GM23338 (cell line): Measurements from ENCODE around the gene CHST4. TPM values are rescaled to one million over a fixed set of nuclear protein-coding genes. Genes with fewer than 3 reads are reported as not detected.

ENCODE experiments used
- ATAC-seq: fragments of 200-7000 bp; cut with Tn5 transposase; 3 replicates; pipeline ENCODE4 v1.9.1; 2020
- DNase-seq: peaks from one replicate; pipeline ENCODE4 v3.0.0-alpha.2; 2015; ENCODE audit warnings: low spot score
- H2AFZ ChIP-seq: fragments of 200-600 bp; sonication (generic); 2 replicates; pipeline ENCODE4 v1.8.0; 2016; ENCODE audit warnings: antibody characterized with exemption, mild to moderate bottlenecking, moderate library complexity
- H3F3A ChIP-seq: fragments of 200-600 bp; sonication (generic); replicated peaks from 2 replicates; pipeline ENCODE4 v1.8.0; 2017; ENCODE audit warnings: antibody characterized with exemption, mixed run types, low read depth
- H3K27ac ChIP-seq: fragments of 200-600 bp; sonication (generic); 2 replicates; pipeline ENCODE4 v1.6.1; 2016; ENCODE audit warnings: low read depth
- H3K27me3 ChIP-seq: fragments of 200-600 bp; sonication (generic); 2 replicates; pipeline ENCODE4 v1.8.0; 2016; ENCODE audit warnings: mild to moderate bottlenecking, mixed run types, moderate library complexity; ENCODE audit not compliant: insufficient read depth
- H3K36me3 ChIP-seq: fragments of 200-600 bp; sonication (generic); 2 replicates; pipeline ENCODE4 v1.8.0; 2016; ENCODE audit warnings: mild to moderate bottlenecking; ENCODE audit not compliant: insufficient read depth
- H3K4me1 ChIP-seq: fragments of 200-600 bp; sonication (generic); 2 replicates; pipeline ENCODE4 v1.8.0; 2016; ENCODE audit warnings: mild to moderate bottlenecking, moderate library complexity; ENCODE audit not compliant: insufficient read depth
- H3K4me2 ChIP-seq: fragments of 200-600 bp; sonication (generic); 2 replicates; pipeline ENCODE4 v1.7.1; 2017; ENCODE audit warnings: mixed run types
- H3K4me3 ChIP-seq: fragments of 200-600 bp; sonication (generic); 2 replicates; pipeline ENCODE4 v1.6.1; 2016; ENCODE audit warnings: mixed run types
- H3K79me2 ChIP-seq: fragments of 200-600 bp; sonication (generic); replicated peaks from 2 replicates; pipeline ENCODE4 v1.8.0; 2017; ENCODE audit warnings: mild to moderate bottlenecking; ENCODE audit not compliant: insufficient read depth
- H3K9me2 ChIP-seq: fragments of 200-600 bp; sonication (generic); 2 replicates; pipeline ENCODE4 v1.8.0; 2017; ENCODE audit not compliant: insufficient read depth
- H4K20me1 ChIP-seq: fragments of 200-600 bp; sonication (generic); replicated peaks from 2 replicates; pipeline ENCODE4 v1.8.0; 2017; ENCODE audit warnings: mild to moderate bottlenecking; ENCODE audit not compliant: insufficient read depth
- H3K27ac Mint-ChIP-seq: 2 replicates; pipeline ENCODE4 v1.8.0; 2020; ENCODE audit warnings: inconsistent platforms, mild to moderate bottlenecking, moderate library complexity, mixed read lengths
- H3K27me3 Mint-ChIP-seq: 3 replicates; pipeline ENCODE4 v1.8.0; 2022; ENCODE audit warnings: low read depth, mild to moderate bottlenecking, moderate library complexity, mixed read lengths, inconsistent platforms; ENCODE audit not compliant: insufficient read depth, poor library complexity
- H3K36me3 Mint-ChIP-seq: 3 replicates; pipeline ENCODE4 v1.8.0; 2021; ENCODE audit warnings: low read depth, mild to moderate bottlenecking, inconsistent platforms, moderate library complexity, mixed read lengths
- H3K4me1 Mint-ChIP-seq: 3 replicates; pipeline ENCODE4 v1.8.0; 2020; ENCODE audit warnings: mild to moderate bottlenecking, inconsistent platforms, mixed read lengths
- H3K4me3 Mint-ChIP-seq: 3 replicates; pipeline ENCODE4 v1.8.0; 2021; ENCODE audit warnings: moderate library complexity, mild to moderate bottlenecking, inconsistent platforms, mixed read lengths
- H3K9me3 Mint-ChIP-seq: 3 replicates; pipeline ENCODE4 v1.8.0; 2020; ENCODE audit warnings: moderate library complexity, mild to moderate bottlenecking, inconsistent platforms, mixed read lengths
- CREB1 ChIP-seq: fragments of 250-450 bp; sonication (Bioruptor Pico); IDR thresholded peaks from 2 replicates; pipeline ENCODE4 v1.5.0; 2020; ENCODE audit warnings: low read depth, mild to moderate bottlenecking, moderate library complexity
- EZH2phosphoT487 ChIP-seq: fragments of 200-600 bp; sonication (generic); IDR thresholded peaks from one replicate; pipeline ENCODE4 v1.8.1; 2018; ENCODE audit warnings: antibody characterized with exemption; ENCODE audit not compliant: unreplicated experiment
- NANOG ChIP-seq: IDR thresholded peaks from 2 replicates; pipeline ENCODE4 v1.6.1; 2016; ENCODE audit warnings: antibody characterized with exemption, borderline replicate concordance
- REST ChIP-seq: IDR thresholded peaks from one replicate; pipeline ENCODE4 v1.6.1; 2018; ENCODE audit warnings: antibody characterized with exemption; ENCODE audit not compliant: unreplicated experiment
- ZNF114 ChIP-seq: fragments of 250-450 bp; sonication (Bioruptor Pico); IDR thresholded peaks from 2 replicates; pipeline ENCODE4 v1.5.0; 2020; ENCODE audit warnings: mild to moderate bottlenecking, moderate library complexity
- ZNF331 ChIP-seq: fragments of 250-450 bp; sonication (Bioruptor Pico); IDR thresholded peaks from 2 replicates; pipeline ENCODE4 v1.5.0; 2020; ENCODE audit warnings: low read depth, mild to moderate bottlenecking, moderate library complexity
- polyA plus RNA-seq: library from polyadenylated mRNA; unstranded; fragments of >200 nt; fragmentation: Nextera tagmentation; extraction: Ambion mirVana; gene quantifications from 2 replicates; pipeline ENCODE4 v1.2.1, GENCODE V29; 2016
- total RNA-seq: library from RNA; depleted of rRNA; stranded (reverse); fragments of >200 nt; shearing (Covaris generic); gene quantifications from 2 replicates; pipeline ENCODE4 v1.2.3, GENCODE V29; 2014

Gene CHST4
- total and polyA plus RNA-seq, 2 experiments from 2014 or later, result 5.5 to 17.8 TPM

- Histone ChIP-seq H3K4me3 (no peak overlapping the region), H3K79me2 (peaks cover 18% of the 10 kb centered on the region; the same call in 1 of the 2 replicates), H3K36me3 (no peaks in the 10 kb centered on the region), H2AFZ (no peak overlapping the region), H3K27me3 (no peaks in the 10 kb centered on the region), H3F3A (no peaks in the 10 kb centered on the region), H4K20me1 (no peaks in the 10 kb centered on the region), H3K27ac (no peak overlapping the region), H3K4me1 (0 out of 2 replicates have a peak, but pooled peaks cover 1% of the 10 kb centered on the region), H3K4me2 (no peak overlapping the region), H3K9me2 (no peaks in the 10 kb centered on the region)
- Mint-ChIP-seq H3K27me3 (peaks cover 3% of the 10 kb centered on the region), H3K4me3 (no peak overlapping the region), H3K9me3 (no peaks in the 10 kb centered on the region), H3K4me1 (peaks cover 2% of the 10 kb centered on the region; the same call in 2 of the 3 replicates), H3K27ac (no peak overlapping the region), H3K36me3 (no peaks in the 10 kb centered on the region; the same call in 2 of the 3 replicates)
- DNase-seq (no peak), ATAC-seq (no peak)
- TF ChIP-seq ZNF114 (CRISPR knock-in tag) (no peak), REST (no peak), NANOG (no peak), ZNF331 (no peak)
These were observed 6.1 kb downstream of the CHST4 start for GRCh38 chr16:71532366-71532765.

- no peaks in the 10 kb centered on the region for H3K36me3 ChIP-seq
- peaks cover 3% of the 10 kb centered on the region for H3K27me3 Mint-ChIP-seq
- H3K36me3 Mint-ChIP-seq, result no peaks in the 10 kb centered on the region; the same call in 2 of the 3 replicates
- H3K4me1 ChIP-seq, result no peaks in the 10 kb centered on the region
- H3K4me2 ChIP-seq, result no peak overlapping the region
- no peak for ATAC-seq
- no peaks in the 10 kb centered on the region for H3F3A ChIP-seq
- H2AFZ ChIP-seq, result no peak overlapping the region
- TF ChIP-seq EZH2phosphoT487 (no peak), CREB1 (CRISPR knock-in tag) (no peak), ZNF331 (no peak)
- no peaks in the 10 kb centered on the region for H4K20me1 ChIP-seq
- H3K27me3 ChIP-seq, result no peaks in the 10 kb centered on the region
- H3K27ac ChIP-seq, result no peak overlapping the region
- peaks cover 7% of the 10 kb centered on the region for H3K4me1 Mint-ChIP-seq
- no peaks in the 10 kb centered on the region for H3K9me3 Mint-ChIP-seq
- no peak for DNase-seq
- no peak overlapping the region for H3K4me3 Mint-ChIP-seq
- H3K27ac Mint-ChIP-seq, result no peak overlapping the region
- no peak overlapping the region for H3K4me3 ChIP-seq
- H3K79me2 ChIP-seq, result no peaks in the 10 kb centered on the region
- no peaks in the 10 kb centered on the region for H3K9me2 ChIP-seq
These were observed 10.7 kb downstream of the CHST4 start for GRCh38 chr16:71536752-71537499.
